PFSK-1 (cell line): ENCODE measurements around the gene CARNS1.

ENCODE experiments used
- FOXP2 ChIP-seq: optimal IDR thresholded peaks from 2 replicates; pipeline ENCODE3; 2011; ENCODE audit warnings: borderline replicate concordance, control low read depth, inconsistent platforms; ENCODE audit not compliant: insufficient read depth; ENCODE audit errors: extremely low read length, extremely low read depth
- POLR2AphosphoS5 ChIP-seq: IDR thresholded peaks from 2 replicates; pipeline ENCODE4 v1.6.1; 2012; ENCODE audit warnings: low read depth, mild to moderate bottlenecking, control low read depth, low read length, moderate library complexity
- SIN3A ChIP-seq: IDR thresholded peaks from 2 replicates; pipeline ENCODE4 v1.6.1; 2012; ENCODE audit warnings: mild to moderate bottlenecking, low read length, moderate library complexity, borderline replicate concordance; ENCODE audit not compliant: insufficient read depth
- TAF1 ChIP-seq: IDR thresholded peaks from 2 replicates; pipeline ENCODE4 v1.6.1; 2012; ENCODE audit warnings: low read length, control low read depth, borderline replicate concordance; ENCODE audit not compliant: insufficient read depth
- TF ChIP-seq, protein P1 (sequence below), 2 experiments: IDR thresholded peaks; 2 replicates each; pipeline versions ENCODE4 v1.6.1 to v1.8.0; 2011 to 2012; ENCODE audit warnings: low read depth in 2 of 2, low read length in 2 of 2, control low read depth in 1 of 2, inconsistent platforms in 1 of 2, mild to moderate bottlenecking in 1 of 2, moderate library complexity in 1 of 2; ENCODE audit not compliant: insufficient read depth in 1 of 2

CARNS1 gene

DNA sequence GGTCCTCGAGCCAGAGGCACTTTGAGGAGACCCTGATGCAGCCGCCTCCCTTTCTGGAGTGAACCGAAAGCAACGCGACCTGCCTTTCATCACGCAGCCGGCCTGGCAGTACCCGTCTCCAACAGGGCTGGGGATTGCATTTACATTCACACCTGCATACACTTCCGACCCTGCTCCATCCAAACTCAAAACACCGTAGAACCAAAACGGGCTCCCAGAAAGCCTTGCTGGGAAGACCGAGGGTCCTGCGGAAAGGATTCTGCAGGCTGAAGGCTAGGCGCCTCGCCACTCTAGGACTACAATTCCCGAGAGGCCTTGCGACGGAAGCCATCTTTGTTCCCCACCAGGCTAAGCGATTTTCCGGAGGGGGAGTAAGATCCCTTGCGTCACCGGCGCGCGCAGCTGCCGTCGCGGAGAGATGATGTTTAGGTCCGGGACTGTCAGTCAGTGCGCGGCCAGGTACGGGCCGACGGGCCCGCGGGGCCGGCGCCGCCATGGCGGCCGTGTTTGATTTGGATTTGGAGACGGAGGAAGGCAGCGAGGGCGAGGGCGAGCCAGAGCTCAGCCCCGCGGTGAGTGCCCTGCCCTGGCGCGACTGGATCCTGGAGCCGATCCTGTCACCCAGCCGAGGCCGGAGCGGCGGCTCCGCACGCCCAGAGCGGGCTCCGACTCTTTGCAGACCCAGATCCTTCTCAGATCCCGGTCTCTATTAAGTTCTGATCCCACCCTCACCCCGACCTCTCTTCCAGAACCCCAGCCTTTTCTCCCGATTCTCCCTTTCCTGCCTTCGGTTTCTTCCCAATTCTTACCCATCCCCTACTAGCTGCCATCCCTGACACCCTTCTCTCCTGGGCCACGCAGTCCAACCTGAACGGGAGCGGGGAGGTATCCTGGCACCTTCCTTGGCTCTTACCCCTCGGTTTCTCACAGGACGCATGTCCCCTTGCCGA lies 12.8 kb downstream of the CARNS1 start, which contains the start of gene RPS6KB2:
TSS of gene RPS6KB2 (plus strand) at position 443 of the 950 bp plus-strand sequence. CDS start at position 495, 52 bp downstream.
- TF ChIP-seq, protein P1, sequence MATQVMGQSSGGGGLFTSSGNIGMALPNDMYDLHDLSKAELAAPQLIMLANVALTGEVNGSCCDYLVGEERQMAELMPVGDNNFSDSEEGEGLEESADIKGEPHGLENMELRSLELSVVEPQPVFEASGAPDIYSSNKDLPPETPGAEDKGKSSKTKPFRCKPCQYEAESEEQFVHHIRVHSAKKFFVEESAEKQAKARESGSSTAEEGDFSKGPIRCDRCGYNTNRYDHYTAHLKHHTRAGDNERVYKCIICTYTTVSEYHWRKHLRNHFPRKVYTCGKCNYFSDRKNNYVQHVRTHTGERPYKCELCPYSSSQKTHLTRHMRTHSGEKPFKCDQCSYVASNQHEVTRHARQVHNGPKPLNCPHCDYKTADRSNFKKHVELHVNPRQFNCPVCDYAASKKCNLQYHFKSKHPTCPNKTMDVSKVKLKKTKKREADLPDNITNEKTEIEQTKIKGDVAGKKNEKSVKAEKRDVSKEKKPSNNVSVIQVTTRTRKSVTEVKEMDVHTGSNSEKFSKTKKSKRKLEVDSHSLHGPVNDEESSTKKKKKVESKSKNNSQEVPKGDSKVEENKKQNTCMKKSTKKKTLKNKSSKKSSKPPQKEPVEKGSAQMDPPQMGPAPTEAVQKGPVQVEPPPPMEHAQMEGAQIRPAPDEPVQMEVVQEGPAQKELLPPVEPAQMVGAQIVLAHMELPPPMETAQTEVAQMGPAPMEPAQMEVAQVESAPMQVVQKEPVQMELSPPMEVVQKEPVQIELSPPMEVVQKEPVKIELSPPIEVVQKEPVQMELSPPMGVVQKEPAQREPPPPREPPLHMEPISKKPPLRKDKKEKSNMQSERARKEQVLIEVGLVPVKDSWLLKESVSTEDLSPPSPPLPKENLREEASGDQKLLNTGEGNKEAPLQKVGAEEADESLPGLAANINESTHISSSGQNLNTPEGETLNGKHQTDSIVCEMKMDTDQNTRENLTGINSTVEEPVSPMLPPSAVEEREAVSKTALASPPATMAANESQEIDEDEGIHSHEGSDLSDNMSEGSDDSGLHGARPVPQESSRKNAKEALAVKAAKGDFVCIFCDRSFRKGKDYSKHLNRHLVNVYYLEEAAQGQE (IDR thresholded peaks at IDR 0.05; ENCODE audit: insufficient read depth in 1 of 2, low read depth in 2 of 2, low read length in 2 of 2): peak in 1 of 2 experiments; percentile 20; a peak in 1 of 4 replicates
- TF ChIP-seq POLR2AphosphoS5 (peak; percentile 96), TAF1 (peak; percentile 75; the same call in 1 of the 2 replicates), SIN3A (peak; percentile 94; the same call in 1 of the 2 replicates), FOXP2 (peak; percentile 95)

DNA sequence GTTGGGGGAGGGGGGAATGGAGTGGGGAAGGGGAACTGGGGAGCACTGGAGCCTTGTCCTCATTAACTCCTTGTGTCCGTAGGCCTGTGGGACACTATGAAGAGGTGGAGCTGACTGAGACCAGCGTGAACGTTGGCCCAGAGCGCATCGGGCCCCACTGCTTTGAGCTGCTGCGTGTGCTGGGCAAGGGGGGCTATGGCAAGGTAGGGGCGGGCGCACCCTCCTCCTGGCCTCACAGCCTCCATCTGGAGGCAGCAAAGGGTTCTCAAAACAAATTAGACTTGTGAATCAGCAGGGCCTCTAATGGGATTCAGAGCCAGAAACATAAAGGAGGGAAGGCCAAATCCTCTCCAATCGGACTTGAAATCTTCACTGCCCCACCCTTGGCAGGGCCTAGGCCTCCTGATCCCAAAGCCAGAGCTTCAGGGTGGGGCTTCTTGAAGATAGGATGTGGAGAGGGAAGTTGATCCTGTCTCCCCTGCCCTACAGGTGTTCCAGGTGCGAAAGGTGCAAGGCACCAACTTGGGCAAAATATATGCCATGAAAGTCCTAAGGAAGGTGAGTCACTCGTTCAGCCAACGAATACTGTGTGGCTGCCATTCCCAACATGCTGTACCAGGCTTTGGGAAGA lies 13.7 kb downstream of the CARNS1 start:
- TF ChIP-seq FOXP2 (no peak), TAF1 (no peak), SIN3A (no peak), POLR2AphosphoS5 (no peak)
- TF ChIP-seq, protein P1 (IDR thresholded peaks at IDR 0.05; ENCODE audit: insufficient read depth in 1 of 2, low read depth in 2 of 2, low read length in 2 of 2): no peak

DNA sequence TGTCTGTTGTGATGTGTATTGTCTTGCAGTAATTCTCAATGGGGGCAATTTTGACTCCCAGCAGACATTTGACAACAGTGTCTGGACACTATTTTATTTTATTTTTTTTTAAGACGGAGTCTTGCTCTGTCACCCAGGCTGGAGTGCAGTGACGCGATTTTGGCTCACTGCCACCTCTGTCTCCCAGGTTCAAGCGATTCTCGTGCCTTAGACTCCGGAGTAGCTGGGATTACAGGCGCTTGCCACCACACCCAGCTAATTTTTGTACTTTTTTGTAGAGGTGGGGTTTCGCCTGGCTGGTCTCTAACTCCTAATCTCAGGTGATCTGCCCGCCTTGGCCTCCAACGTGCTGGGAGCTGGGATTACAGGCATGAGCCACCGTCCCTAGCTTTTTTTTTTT lies 14.2 kb downstream of the CARNS1 start:
- TF ChIP-seq TAF1: no peak
- TF ChIP-seq SIN3A: no peak
- no peak for TF ChIP-seq POLR2AphosphoS5
- no peak for TF ChIP-seq FOXP2
- TF ChIP-seq, protein P1 (IDR thresholded peaks at IDR 0.05; ENCODE audit: insufficient read depth in 1 of 2, low read depth in 2 of 2, low read length in 2 of 2): no peak

DNA sequence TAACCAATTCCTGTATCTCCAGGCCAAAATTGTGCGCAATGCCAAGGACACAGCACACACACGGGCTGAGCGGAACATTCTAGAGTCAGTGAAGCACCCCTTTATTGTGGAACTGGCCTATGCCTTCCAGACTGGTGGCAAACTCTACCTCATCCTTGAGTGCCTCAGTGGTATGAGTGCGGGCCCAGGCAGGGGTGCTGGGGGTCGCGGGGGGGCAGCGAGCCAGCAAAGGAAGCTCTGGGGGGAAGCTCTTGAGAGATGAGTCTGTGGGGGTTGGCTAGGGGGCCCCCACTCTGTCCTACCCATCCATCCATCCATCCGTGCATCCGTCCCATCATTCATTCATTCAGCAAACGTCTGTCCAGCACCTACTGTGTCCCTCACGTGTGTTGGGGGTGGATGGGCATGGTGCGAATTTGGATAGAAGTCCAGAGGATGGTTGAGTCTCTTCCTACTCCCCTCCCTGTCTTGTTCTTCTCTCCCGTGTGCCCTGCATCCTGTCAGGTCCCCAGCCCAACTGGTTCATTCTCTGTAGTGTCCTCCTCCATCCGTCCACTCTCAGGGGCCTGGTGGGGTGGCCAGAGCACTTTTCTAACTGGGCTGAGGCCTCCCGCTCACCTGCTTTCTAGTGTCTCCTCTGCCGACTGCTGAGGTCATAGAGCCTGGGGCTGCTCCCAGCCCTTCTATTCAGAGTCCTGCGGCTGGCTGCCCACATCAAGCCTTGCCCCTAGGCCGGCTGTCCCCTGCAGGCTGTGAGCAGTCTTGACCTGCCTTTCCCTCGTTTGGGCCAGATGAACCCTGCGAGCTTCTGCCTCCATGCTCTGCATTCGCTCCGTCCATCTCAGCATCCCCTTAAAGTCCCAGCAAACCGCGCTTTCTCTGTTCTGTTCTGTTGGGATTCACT lies 16.1 kb downstream of the CARNS1 start:
- no peak for TF ChIP-seq FOXP2
- TF ChIP-seq POLR2AphosphoS5: no peak
- no peak for TF ChIP-seq TAF1
- no peak for TF ChIP-seq SIN3A
- TF ChIP-seq, protein P1 (IDR thresholded peaks at IDR 0.05; ENCODE audit: insufficient read depth in 1 of 2, low read depth in 2 of 2, low read length in 2 of 2): no peak
